ENCODE measurements around the gene ZNF407.

DNA sequence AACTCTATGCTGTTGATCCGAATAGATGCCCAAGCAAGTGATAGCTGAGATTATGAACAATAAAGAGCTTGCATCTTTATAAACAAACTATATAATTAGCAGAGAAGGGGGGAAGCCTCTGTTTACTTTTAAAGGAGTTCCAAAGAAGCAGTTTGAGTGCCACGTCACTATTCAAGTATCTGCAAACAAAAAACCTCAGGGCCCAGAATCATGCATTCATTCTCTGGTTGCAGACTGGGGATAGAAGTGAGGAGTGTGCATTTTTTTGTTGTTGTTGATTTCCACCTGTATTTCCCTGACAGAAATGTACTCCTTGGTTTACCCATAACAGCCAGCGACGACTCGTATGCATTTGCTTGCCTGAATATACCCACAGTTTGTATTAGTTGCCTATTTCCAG lies 347.0 kb downstream of the ZNF407 start:
- no peak for TF ChIP-seq SUZ12 (IDR thresholded peaks at IDR 0.05)
- TF ChIP-seq NFRKB (IDR thresholded peaks at IDR 0.05), result no peak
- TF ChIP-seq ZNF384 (IDR thresholded peaks at IDR 0.05), result no peak
- TF ChIP-seq L3MBTL2 (conservative IDR thresholded peaks at IDR 0.05), result no peak
- TF ChIP-seq TARDBP (IDR thresholded peaks at IDR 0.05), result no peak
- TF ChIP-seq FOXK2 (IDR thresholded peaks at IDR 0.05), result no peak
- no peak for TF ChIP-seq BHLHE40 (IDR thresholded peaks at IDR 0.05; ENCODE audit: borderline replicate concordance)
- TF ChIP-seq, protein P1, sequence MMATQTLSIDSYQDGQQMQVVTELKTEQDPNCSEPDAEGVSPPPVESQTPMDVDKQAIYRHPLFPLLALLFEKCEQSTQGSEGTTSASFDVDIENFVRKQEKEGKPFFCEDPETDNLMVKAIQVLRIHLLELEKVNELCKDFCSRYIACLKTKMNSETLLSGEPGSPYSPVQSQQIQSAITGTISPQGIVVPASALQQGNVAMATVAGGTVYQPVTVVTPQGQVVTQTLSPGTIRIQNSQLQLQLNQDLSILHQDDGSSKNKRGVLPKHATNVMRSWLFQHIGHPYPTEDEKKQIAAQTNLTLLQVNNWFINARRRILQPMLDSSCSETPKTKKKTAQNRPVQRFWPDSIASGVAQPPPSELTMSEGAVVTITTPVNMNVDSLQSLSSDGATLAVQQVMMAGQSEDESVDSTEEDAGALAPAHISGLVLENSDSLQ (IDR thresholded peaks at IDR 0.05), result no peak
- no peak for TF ChIP-seq ELF4 (IDR thresholded peaks at IDR 0.05)
- TF ChIP-seq CTBP1 (IDR thresholded peaks at IDR 0.05; ENCODE audit: borderline replicate concordance), result no peak
- TF ChIP-seq HDGF (IDR thresholded peaks at IDR 0.05; ENCODE audit: borderline replicate concordance), result no peak
